RPMI7951 (cell line): Measurements from ENCODE around the gene APBA2. TPM values are rescaled to one million over a fixed set of nuclear protein-coding genes. Genes with fewer than 3 reads are reported as not detected.

Experiments
- DNase-seq: peaks from one replicate; pipeline ENCODE4 v3.0.0-alpha.2; 2012; ENCODE audit warnings: low read depth
- total RNA-seq: library from RNA; depleted of rRNA; stranded (reverse); fragments of >200 nt; shearing (Covaris generic); gene quantifications from 2 replicates; pipeline ENCODE4 v1.2.3, GENCODE V29; 2014

The APBA2 gene
- total RNA-seq, 1 experiment from 2014 or later: 4.2 TPM

DNA sequence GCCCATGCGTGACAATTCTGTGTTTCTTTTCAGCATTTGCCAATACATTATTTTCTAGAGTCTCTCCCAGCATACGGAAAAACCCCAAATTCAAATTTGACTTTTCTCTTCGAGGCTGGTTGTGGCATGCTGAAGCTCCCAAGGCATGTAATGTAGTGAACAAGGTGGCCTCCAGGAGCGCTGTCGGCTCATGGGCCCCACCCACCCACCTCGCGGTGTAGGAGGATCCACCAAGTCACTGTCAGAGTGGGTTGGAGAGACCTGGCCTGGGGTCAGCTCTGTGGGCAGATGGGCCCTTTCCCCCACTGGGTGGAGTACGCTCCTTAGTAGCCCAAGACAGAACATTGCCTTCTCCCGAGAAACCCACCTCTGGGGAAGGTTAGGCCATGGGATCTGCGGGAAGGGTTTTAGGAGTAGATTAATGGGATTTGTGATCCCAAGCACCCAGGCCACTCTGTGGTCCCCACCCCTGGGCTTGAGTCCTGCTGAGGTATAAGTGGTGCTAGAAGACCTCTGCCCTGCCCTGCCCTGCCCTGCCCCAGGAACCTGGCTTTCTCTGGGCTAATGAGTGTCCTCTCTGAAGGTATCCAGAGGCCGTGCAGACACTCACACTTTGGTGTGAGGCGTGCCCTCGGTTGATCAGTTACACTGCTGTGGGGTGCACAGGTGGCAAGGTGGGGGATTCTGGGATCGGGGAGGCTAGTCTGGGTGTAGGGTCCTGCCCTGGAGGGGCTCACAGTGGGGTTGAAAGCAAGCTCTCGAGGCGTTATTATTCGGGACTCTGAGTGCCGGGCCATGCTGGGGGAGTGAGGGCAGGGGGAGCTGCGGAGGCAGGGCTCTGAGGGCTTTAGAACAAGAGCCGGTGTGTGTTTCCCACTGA, 97.9 kb downstream of the APBA2 start:
- no peak for DNase-seq

DNA sequence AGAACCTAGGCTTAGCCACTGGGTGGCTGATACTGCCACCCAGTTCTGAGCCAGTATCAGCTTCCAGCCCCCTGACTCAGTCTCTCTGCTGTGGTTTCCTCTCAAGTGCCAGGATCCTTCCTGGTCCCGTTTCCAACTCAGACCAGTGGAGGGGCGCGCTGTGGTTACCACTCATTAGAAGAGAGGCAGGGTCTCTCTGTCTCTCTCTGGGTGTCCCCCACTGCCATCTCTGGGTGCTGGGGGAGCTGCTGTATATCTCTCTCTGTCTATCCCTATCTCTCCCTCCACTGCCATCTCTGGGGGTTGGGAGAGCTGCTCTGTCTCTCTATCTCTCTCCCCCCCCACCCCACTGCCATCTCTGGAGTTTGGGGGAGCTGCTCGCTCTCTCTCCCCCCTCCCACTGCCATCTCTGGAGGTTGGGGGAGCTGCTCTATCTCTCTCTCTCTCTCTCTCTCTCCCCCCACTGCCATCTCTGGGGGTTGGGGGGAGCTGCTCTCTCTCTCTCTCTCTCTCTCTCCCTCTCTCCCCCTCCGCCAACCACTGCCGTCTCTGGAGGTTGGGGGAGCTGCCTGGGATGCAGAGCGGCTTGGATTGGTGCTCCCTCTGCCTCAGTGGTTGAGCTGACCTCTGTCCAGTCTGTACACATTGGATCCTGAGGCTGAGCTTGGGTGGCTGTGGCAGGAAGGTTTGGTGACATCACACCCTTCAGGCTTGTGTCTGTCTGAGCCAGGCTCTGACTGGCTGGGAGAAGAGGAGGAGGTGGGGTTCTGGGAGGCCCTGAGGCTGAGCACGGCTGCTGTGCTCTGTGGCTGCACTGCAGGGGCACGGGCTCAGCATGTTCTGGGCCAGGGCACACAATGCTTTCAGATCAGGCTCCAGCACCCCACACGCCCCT, 98.9 kb downstream of the APBA2 start:
- DNase-seq: peak; percentile 23

DNA sequence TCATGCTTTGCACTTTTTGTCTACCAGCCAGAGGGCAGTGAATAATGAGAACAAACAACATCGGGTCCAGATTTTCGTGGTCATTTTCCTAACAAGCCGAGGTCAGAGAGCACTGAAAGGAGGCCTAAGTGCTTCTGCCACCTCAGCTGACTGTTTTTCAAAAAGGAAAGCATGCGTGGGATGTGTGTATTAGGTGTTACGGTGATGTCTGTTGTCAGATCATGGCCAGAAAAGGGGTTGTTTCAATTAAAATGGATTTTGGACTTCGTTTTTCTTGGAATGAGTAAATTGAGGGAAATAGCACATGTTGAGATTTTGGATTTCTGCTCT, 99.5 kb downstream of the APBA2 start:
- no peak for DNase-seq

DNA sequence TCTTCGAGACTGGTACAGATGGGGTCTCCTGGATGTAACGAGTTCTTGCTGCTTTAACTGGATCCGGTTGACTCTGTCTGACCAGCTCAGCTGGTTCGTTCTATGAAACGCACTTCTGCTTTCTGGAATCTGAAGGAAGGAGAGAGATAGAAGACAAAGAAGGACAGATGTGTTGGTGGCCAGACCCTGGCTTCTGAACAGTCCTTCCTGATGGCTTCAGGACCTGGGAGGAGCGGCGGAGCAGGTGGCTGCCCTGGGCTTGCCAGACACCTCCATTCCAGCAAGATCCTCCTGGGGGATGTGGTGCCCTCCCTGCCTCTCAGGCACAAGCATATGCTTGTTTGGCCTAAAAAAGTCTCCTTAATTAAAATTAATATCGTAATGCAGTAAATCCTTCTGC, 99.9 kb downstream of the APBA2 start:
- DNase-seq: no peak

DNA sequence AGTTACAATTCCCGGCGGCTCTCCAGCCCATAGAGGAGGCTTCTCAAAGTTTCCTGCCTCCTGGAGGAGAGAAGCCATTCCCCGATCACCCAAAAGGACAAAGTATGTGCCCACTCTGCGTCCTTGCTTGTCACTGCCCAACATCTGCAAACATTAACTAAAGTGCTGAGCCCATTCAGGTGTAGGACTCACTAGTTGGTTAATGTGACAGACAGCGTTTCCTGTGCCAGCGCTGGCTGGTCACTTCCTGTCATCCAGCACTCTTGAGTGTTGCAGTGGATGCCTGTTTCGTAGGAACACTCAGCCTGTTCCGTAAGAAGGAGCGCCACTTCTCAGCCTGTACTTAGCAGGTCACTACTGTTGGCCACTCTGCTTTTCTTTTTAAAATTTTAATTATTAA, 100.3 kb downstream of the APBA2 start:
- DNase-seq: no peak

DNA sequence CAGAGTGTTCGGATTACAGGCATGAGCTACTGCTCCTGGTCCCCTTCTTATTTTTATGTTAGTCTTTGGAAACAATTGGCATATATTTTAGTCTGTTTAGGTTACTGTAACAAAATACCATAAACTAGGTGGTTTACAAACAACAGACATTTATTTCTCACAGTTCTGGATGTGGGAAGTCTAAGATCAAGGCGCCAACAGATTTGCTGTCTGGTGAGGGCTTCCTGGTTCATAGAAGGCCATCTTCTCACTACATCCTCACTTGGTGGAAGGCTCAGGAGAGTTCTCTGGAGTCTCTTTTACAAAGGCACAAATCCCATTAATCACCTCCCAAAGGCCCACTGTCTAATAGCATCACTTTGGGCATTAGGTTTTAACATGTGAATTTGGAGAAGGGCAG, 101.0 kb downstream of the APBA2 start:
- no peak for DNase-seq

DNA sequence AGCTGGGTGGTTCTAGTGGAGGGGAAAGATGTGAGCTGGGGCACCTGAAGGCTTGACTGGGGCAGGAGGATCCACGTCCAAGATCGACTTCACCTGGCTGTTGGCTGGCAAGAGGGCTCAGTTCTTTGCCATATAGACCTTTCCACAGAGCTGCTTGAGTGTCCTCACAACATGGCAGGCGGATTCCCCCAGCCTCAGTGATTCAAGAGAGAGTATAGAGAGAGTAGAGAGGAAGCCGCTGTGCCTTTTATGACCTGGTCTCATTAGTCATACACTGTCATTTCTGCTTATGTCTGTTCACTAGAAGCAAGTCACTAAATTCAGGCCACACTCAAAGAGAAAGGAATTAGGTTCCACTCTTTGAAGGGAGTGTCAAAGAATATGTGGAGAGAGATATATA, 101.6 kb downstream of the APBA2 start:
- DNase-seq: no peak

DNA sequence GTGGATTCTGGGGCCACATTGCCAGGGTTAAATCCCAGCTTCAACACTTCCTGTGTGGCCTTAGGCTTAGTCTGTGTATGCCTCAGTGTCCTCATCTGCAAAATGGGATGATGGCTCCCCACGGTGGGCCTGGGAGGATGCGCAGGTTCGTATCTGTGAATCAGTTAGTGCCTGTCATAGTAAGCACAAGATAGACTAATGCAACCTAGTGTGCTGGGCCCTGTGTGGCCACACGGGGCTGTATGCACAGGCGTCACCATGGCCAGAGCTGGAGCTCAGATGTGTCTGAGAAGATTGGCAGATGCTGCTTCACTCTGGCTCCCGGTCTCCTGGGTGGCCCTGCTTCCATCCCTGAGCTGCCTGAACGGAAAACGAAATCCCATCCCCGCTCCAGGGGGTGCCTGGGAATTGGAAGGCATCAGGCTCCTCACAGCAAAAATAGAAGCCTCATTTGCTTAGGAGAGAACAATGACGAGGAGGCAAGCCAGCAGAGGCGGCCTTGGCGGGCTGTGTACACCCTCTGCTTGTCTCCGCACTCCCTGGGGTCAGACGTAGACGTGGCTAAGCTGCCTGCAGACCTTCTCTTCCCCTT, 103.6 kb downstream of the APBA2 start:
- no peak for DNase-seq

DNA sequence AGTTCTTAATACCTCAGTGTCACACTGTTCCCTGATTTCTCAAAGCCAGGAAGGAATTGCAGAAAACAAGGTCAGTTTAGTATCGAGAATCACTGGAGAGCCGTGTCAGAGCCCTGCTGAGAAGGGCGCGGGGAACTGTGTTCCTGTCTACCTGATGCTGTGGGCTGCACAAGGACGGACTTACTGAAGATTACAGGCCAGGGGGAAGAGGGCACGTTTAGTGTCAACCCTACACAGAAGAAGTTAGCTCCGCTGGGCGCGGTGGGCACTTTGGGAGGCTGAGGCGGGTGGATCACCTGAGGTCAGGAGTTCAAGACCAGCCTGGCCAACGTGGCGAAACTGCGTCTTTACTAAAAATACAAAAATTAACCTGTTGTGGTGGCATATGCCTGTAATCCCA, 104.1 kb downstream of the APBA2 start:
- DNase-seq: no peak

DNA sequence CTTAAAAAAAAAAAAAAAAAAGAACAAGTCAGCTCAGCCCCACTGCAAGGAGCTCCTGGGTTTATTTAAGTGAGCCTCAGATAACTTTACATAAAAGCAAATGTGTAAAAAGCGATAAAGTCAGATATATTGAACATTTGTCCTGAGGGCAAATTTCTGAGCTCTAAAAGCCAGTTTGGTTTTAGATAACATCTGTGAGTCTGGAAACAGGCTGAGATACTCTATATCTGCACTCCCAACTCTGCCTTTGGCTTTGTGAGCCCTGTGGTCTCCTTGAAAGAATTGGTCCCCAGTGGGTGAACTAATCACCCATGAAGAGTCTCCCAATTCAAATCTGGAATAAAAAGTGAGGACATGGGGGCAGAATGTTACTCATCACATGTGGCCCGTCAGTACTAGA, 104.6 kb downstream of the APBA2 start:
- DNase-seq: no peak

DNA sequence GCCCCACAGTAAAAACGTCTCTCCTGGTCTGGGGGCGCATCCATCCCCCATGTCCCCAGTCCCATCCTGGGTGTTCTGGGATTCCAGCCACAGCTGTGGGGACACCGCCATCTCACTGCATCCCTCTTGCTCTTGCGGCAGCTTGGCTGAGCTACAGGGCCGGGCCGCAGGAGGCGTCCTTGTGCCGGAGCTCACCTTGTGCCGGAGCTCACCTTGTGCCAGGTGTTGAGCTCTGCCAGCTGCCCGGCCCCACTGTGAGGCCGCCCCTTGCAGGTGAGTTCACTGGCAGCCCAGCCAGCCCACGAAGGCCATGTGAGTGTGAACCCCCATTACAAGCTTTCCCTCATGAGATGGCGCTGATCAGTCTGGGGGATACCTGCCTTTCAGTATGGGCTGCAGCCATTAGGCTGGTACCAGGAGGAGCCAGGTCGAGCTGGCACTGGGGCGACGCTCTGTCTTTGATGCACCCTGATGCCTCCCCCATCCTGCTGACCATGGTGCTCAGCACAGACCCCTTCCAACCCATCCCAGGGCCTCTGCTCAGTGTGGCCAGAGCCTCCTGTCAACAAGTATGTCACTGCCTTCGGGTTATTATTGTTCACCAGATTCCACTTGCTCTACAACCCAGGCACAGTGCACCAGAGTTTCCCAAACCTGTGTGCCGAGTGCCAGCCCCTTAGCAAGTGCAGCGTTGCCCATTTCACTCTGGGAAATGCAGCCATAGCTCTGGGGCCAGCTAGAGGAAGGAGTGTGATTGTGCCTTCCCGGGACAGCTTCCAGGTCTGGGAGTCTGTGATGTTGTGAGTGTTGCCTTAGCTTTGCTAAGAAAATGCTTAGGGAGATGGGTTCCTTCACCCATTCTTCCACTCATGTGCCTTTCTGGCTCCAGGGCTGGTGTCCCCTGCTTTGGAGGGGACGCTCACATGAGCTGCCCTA, 105.7 kb downstream of the APBA2 start:
- no peak for DNase-seq

DNA sequence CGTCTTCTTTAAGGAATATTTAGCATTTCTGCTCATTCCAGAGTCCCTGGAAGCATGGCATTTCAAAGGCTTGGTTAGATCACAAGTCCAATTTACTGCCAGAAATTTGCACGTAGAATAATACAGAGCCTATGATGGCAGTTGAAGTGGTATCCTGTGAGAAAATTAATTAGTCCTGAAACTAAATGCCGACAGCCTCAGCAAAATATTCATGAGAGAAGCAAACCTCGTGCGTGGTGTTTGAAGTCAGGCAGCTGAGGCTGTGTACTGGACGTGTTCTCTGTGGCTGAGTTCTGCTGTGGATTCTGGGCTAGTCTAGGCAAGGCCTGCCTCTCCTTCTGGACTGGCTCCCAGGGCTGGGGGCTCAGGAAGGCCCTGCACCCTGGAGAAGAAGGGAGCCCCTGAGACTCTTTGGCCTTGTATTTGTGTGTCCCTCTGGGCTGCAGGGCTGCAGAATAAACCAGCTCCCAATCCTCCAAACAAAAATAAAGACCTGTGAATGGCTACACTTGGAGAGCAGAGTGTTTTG, 106.6 kb downstream of the APBA2 start:
- DNase-seq: no peak

DNA sequence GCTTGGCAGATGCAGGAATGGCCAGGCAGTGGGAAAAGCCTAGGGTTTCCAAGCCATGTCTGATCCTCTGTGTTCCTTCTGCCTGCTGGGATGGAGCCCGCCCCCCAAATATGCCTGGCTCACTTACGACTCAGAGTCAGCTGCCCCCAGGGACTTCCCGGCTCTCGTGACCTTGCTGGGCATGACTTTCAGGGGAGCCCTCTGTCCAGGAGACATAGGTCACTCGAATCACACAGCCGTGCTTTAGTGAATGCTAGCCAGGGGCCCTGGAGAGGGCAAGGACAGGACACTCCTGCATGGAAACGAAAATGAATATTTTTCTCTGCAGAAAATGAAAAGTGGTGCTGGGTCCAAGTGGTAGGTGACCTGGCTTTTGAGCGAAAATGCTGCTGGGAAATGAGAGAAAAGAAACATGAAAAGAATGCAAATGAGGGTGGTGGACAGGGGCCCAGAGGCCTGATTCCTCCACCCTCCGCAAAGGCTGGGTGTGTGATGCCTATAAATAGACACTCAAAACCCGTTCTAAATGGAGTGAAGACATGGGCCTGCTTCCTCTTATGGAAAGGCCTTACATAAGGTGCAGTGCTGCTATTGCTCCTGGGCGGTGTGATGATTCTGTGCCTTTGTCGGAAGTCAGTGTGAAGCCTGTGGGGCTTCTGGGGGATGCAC, 107.4 kb downstream of the APBA2 start:
- DNase-seq: no peak

DNA sequence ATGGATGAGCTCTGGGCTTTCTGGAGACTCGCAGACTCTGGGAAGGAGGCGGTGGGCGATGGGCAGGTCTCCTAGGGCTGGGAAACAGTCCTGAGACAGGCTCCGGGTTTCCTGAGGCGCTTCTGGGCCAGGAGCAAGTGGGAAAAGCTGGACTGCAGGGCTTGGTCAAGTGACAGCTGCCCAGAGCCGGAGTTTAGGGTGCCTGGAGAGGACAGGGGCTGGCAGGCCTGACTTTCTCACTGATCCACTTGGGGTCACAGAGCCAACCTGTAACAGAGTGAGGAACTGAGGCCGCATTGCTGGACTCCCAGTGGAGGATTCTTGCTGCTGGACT, 107.9 kb downstream of the APBA2 start:
- no peak for DNase-seq

DNA sequence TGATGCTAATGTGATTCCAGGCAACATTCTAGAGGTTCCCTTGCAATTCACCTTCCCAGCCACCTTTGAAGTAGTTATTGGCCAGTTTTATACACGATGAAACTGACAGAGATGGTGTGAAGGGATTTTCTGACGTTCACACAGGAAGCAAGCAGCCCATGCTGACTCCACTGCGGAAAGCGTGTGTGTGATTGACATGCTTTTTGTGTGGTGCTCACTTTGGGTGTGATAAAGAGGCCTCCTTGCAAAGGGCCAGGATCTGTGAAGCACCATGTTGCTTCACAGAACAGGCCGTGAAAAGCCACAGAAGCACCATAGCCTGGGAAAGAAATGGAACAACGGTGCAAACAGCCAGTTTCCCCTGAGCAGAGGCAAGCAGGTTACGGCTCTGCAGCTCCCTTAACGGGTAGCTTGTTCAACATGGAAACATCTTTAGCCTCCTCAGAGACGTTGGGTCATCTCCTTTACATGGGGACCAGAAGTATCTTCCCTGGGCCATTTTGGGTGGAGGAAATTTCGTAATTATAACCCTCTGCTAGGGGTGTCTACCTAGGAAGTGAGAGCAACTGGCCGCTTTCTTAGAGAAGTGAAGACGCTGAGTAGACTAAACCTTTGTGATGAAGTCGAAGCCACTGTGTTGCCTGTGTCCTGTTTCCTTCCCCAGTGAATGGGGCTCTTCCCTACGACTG, 108.5 kb downstream of the APBA2 start:
- no peak for DNase-seq

DNA sequence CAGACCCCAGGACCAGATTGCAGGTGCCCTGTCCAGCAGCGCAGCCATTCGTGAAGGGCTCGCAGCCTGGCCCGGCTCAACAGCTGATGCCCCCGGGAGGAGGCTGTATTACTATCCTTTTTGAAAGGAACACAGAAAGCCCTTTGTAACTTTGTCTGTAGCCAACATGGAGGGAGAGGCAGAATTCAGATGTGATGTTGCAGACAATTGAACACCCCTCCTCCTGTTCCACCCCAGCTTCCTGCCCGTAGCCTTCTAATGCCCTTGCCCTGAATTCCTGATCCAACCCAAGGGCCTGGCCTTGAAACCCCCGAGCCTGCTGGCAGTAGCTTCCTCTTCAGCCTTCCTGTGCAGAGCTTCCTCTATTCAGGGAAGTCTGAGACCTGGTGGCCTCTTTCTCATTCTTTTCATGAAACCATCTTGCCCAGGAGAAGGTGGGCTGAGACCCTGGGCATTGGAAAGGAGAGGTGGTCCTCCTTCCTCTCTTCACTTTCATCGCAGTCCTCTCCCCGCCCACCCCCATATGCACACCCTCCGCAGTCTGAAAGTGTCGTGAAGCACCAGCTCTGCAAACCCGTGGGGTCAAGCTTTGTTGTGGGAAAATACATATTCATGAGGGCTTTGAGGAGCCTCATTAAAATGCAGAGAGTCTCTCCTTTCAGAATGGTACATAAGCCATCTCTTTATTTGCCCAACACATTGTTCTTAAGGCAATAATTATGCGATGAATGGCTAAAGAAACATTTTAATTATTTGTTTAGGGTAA, 109.2 kb downstream of the APBA2 start:
- DNase-seq: no peak

DNA sequence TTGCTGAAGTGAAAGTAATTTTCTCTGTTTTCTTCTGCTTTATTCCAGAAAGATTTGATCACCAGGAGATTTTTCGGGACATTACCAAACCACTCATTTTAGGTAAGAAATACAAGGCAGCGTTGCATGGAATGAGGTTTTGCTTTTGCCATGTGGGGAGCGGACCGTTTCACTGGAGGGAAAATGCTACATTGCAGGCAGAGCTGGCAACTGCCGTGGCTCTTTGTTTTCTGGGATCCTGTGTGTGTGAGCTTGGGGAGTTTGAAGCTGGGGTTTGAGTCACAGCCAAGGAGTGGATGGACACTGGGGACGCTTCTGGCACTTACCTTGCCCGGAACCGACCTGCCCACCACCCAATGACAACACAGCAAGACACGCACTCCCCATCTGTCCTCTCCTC, 109.9 kb downstream of the APBA2 start:
- DNase-seq: no peak

DNA sequence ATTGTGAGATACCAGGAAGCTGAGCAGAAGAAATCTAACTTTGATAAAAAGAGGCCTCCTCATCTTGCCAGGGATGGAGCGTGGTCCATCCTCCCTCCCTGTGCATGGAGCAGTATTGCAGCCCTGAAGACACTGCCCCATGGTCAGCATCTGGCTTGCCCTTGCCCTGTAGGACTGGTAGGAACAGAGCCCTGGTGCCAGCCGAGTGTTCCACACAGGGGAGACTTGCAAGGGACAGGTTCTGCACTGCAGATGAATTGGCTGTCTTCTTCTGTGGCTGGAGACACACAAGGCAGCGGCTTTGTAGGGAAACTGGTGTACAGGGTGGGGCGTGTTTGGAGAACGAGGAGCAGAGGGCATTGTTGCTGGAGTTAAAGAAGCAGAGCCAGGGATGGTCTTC, 110.5 kb downstream of the APBA2 start:
- DNase-seq: no peak

DNA sequence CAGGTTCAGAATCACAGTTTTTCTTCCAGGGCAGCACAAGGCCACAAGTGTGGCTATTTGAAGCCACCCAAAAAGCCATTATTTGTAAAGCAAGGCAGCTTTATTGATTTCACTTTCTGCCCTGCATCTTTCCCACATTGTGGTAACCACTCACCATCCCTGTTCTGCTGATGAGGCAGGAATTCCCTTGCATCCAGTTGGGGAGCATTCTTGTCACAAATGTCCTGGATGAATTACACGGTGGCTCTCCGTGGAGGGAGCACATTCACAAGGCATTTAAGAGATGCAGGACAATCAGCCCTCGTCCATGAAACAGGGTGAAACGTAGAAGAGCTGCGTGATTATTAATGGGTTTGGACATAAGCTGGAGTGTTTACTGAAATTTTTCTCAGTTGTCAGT, 111.2 kb downstream of the APBA2 start:
- no peak for DNase-seq

DNA sequence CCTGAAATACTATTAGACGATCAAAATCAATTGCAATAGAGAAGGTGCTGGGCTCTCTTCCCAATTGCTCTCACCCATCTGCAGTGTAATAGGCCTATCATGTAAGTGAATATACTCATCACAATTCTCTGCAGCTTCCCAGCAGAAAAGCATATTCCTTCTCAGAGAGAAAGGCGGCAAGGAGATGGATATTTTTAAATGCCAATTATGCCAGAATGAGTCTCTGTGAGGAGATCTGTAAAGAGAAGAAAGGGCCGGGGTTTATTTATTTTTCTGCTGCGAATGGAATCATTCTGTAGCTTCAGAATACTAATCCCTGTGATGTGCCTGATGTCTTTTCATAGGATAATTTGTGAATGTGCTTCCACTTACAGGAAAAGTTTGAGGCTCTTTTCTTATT, 112.0 kb downstream of the APBA2 start:
- no peak for DNase-seq
